ENCODE results near the gene TMEM240. TPM values are rescaled to one million over a fixed set of nuclear protein-coding genes. Genes with fewer than 3 reads are reported as not detected.
A peak's percentile ranks its signal among the peaks of the same experiment; 100 is the strongest.

TMEM240 gene
- total and polyA plus RNA-seq, 9 of the 15 experiments (the other 6 are each of a cell fraction or from before 2014, with no cell fraction given): 0.24 to 2.0 (median 0.69) TPM; not detected in 5

GRCh38 chr1:1574721-1575537, 34.5 kb upstream of the TMEM240 start, which contains the start of gene SSU72 (continued):
- TF ChIP-seq SAP30 (IDR thresholded peaks at IDR 0.05; ENCODE audit: borderline replicate concordance, insufficient read depth, low read depth, low read length, poor library complexity, severe bottlenecking) (no peak), TCF7 (IDR thresholded peaks at IDR 0.05; ENCODE audit: borderline replicate concordance) (peak; percentile 83; the same call in 1 of the 2 replicates), ZNF143 (CRISPR knock-in tag; IDR thresholded peaks at IDR 0.05) (peak; percentile 14), LARP7 (IDR thresholded peaks at IDR 0.05) (peak; percentile 49; the same call in 1 of the 2 replicates), EGR1 (conservative IDR thresholded peaks at IDR 0.05) (peak; percentile 66), NFIC (IDR thresholded peaks at IDR 0.05) (peak; percentile 38), NFRKB (IDR thresholded peaks at IDR 0.05; ENCODE audit: low read depth) (peak; percentile 79), PRPF4 (IDR thresholded peaks at IDR 0.05; ENCODE audit: insufficient read depth, low read depth, low read length, poor library complexity, severe bottlenecking) (peak; percentile 8), TCF7L2 (IDR thresholded peaks at IDR 0.05; ENCODE audit: low read depth, low read length) (0 out of 2 replicates have a peak, but pooled peaks have one; percentile 25), NR1H2 (CRISPR knock-in tag; IDR thresholded peaks at IDR 0.05) (peak; percentile 96; the same call in 1 of the 2 replicates), SMAD4 (CRISPR knock-in tag; conservative IDR thresholded peaks at IDR 0.05) (peak; percentile 77), ZC3H4 (CRISPR knock-in tag; IDR thresholded peaks at IDR 0.05; ENCODE audit: borderline replicate concordance) (peak; percentile 95), MTA3 (IDR thresholded peaks at IDR 0.05; ENCODE audit: borderline replicate concordance) (peak; percentile 27), ZSCAN32 (CRISPR knock-in tag; IDR thresholded peaks at IDR 0.05) (no peak), ZNF12 (CRISPR knock-in tag; IDR thresholded peaks at IDR 0.05) (peak; percentile 69), JUND (IDR thresholded peaks at IDR 0.05; ENCODE audit: borderline replicate concordance, low read depth, low read length) (peak; percentile 62), JUND (tag; IDR thresholded peaks at IDR 0.05; ENCODE audit: borderline replicate concordance, low read depth, low read length) (peak; percentile 41; the same call in 1 of the 3 replicates), ZNF431 (CRISPR knock-in tag; IDR thresholded peaks at IDR 0.05) (peak; percentile 48; the same call in 1 of the 2 replicates)
- TF ChIP-seq, protein P1, sequence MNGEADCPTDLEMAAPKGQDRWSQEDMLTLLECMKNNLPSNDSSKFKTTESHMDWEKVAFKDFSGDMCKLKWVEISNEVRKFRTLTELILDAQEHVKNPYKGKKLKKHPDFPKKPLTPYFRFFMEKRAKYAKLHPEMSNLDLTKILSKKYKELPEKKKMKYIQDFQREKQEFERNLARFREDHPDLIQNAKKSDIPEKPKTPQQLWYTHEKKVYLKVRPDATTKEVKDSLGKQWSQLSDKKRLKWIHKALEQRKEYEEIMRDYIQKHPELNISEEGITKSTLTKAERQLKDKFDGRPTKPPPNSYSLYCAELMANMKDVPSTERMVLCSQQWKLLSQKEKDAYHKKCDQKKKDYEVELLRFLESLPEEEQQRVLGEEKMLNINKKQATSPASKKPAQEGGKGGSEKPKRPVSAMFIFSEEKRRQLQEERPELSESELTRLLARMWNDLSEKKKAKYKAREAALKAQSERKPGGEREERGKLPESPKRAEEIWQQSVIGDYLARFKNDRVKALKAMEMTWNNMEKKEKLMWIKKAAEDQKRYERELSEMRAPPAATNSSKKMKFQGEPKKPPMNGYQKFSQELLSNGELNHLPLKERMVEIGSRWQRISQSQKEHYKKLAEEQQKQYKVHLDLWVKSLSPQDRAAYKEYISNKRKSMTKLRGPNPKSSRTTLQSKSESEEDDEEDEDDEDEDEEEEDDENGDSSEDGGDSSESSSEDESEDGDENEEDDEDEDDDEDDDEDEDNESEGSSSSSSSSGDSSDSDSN (IDR thresholded peaks at IDR 0.05; ENCODE audit: borderline replicate concordance in 1 of 2, low read depth in 2 of 2, low read length in 2 of 2): peak; percentile 15 to 43; a peak in 1 of 4 replicates
- TF ChIP-seq, protein P2, sequence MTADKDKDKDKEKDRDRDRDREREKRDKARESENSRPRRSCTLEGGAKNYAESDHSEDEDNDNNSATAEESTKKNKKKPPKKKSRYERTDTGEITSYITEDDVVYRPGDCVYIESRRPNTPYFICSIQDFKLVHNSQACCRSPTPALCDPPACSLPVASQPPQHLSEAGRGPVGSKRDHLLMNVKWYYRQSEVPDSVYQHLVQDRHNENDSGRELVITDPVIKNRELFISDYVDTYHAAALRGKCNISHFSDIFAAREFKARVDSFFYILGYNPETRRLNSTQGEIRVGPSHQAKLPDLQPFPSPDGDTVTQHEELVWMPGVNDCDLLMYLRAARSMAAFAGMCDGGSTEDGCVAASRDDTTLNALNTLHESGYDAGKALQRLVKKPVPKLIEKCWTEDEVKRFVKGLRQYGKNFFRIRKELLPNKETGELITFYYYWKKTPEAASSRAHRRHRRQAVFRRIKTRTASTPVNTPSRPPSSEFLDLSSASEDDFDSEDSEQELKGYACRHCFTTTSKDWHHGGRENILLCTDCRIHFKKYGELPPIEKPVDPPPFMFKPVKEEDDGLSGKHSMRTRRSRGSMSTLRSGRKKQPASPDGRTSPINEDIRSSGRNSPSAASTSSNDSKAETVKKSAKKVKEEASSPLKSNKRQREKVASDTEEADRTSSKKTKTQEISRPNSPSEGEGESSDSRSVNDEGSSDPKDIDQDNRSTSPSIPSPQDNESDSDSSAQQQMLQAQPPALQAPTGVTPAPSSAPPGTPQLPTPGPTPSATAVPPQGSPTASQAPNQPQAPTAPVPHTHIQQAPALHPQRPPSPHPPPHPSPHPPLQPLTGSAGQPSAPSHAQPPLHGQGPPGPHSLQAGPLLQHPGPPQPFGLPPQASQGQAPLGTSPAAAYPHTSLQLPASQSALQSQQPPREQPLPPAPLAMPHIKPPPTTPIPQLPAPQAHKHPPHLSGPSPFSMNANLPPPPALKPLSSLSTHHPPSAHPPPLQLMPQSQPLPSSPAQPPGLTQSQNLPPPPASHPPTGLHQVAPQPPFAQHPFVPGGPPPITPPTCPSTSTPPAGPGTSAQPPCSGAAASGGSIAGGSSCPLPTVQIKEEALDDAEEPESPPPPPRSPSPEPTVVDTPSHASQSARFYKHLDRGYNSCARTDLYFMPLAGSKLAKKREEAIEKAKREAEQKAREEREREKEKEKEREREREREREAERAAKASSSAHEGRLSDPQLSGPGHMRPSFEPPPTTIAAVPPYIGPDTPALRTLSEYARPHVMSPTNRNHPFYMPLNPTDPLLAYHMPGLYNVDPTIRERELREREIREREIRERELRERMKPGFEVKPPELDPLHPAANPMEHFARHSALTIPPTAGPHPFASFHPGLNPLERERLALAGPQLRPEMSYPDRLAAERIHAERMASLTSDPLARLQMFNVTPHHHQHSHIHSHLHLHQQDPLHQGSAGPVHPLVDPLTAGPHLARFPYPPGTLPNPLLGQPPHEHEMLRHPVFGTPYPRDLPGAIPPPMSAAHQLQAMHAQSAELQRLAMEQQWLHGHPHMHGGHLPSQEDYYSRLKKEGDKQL (CRISPR knock-in tag; IDR thresholded peaks at IDR 0.05; ENCODE audit: borderline replicate concordance): no peak
